Measurements from ENCODE around the gene KLF8. TPM values are rescaled to one million over a fixed set of nuclear protein-coding genes. Genes with fewer than 3 reads are reported as not detected.

The KLF8 gene
- total RNA-seq, 1 experiment from 2014 or later: 0.13 TPM

- Histone ChIP-seq H3K4me1 (ENCODE audit: control insufficient read depth, insufficient read depth, low read length) (no peaks in the 10 kb centered on the region), H3K36me3 (ENCODE audit: control insufficient read depth, insufficient read depth, low read length) (no peaks in the 10 kb centered on the region), H3K9me3 (ENCODE audit: control insufficient read depth, insufficient read depth, low read depth, low read length) (no peaks in the 10 kb centered on the region), H3K27me3 (ENCODE audit: control insufficient read depth, insufficient read depth, low read length) (no peaks in the 10 kb centered on the region), H3K4me3 (ENCODE audit: low read depth in 2 of 2, low read length in 2 of 2) (no peak overlapping the region), H3K27ac (ENCODE audit: low read length) (no peak overlapping the region)
- TF ChIP-seq POLR2AphosphoS5 (IDR thresholded peaks at IDR 0.05; ENCODE audit: low read depth, low read length): no peak
- TF ChIP-seq SIN3A (IDR thresholded peaks at IDR 0.05; ENCODE audit: borderline replicate concordance, insufficient read depth, low read depth, low read length): no peak
- TF ChIP-seq TCF7L2 (IDR thresholded peaks at IDR 0.05; ENCODE audit: low read depth, low read length): no peak
- TF ChIP-seq CTCF (IDR thresholded peaks at IDR 0.05): no peak
- TF ChIP-seq REST (IDR thresholded peaks at IDR 0.05; ENCODE audit: insufficient read depth in 1 of 2, low read depth in 2 of 2, low read length in 1 of 2): no peak
- in situ Hi-C loops (cut with HindIII; ENCODE audit: low pct_unique_long_range_greater_than_20kb, low sequenced_read_pairs): no loop called here
- DNase-seq (ENCODE audit: low read depth, low spot score) (no peak), ATAC-seq (no peak)
- ChIA-PET POLR2A (no interaction called here), CTCF (no interaction called here)
- intact Hi-C loops (cut with micrococcal nuclease; ENCODE audit: unreplicated experiment): no loop called here
- BruUV-seq (replicated peaks): no TSS peak
Observed at GRCh38 chrX:56268888-56269287, 36.7 kb downstream of the KLF8 start.

GRCh38 chrX:56278692-56279091 is 46.5 kb downstream of the KLF8 start:
- Histone ChIP-seq H3K9me3 (ENCODE audit: control insufficient read depth, insufficient read depth, low read depth, low read length) (no peaks in the 10 kb centered on the region), H3K27me3 (ENCODE audit: control insufficient read depth, insufficient read depth, low read length) (no peaks in the 10 kb centered on the region), H3K27ac (ENCODE audit: low read length) (no peak overlapping the region), H3K4me3 (ENCODE audit: low read depth in 2 of 2, low read length in 2 of 2) (no peak overlapping the region), H3K36me3 (ENCODE audit: control insufficient read depth, insufficient read depth, low read length) (no peaks in the 10 kb centered on the region), H3K4me1 (ENCODE audit: control insufficient read depth, insufficient read depth, low read length) (no peaks in the 10 kb centered on the region)
- in situ Hi-C loops (cut with HindIII; ENCODE audit: low pct_unique_long_range_greater_than_20kb, low sequenced_read_pairs) (no loop called here), intact Hi-C loops (cut with micrococcal nuclease; ENCODE audit: unreplicated experiment) (no loop called here)
- ATAC-seq: no peak
- ChIA-PET CTCF (no interaction called here), POLR2A (no interaction called here)
- DNase-seq (ENCODE audit: low read depth, low spot score): no peak
- BruUV-seq (replicated peaks): no TSS peak
- TF ChIP-seq POLR2AphosphoS5 (IDR thresholded peaks at IDR 0.05; ENCODE audit: low read depth, low read length) (no peak), TCF7L2 (IDR thresholded peaks at IDR 0.05; ENCODE audit: low read depth, low read length) (no peak), SIN3A (IDR thresholded peaks at IDR 0.05; ENCODE audit: borderline replicate concordance, insufficient read depth, low read depth, low read length) (no peak), CTCF (IDR thresholded peaks at IDR 0.05) (no peak), REST (IDR thresholded peaks at IDR 0.05; ENCODE audit: insufficient read depth in 1 of 2, low read depth in 2 of 2, low read length in 1 of 2) (no peak)
